HG03066 (cell line): Measurements from ENCODE around the gene EFCC1.

Experiments
- ATAC-seq: cut with Tn5 transposase; IDR thresholded peaks from one replicate; pipeline ENCODE4 v1.9.1; 2021; ENCODE audit warnings: low read depth; ENCODE audit not compliant: unreplicated experiment

Gene EFCC1

GRCh38 chr3:129031476-129032215 lies 30.5 kb downstream of the EFCC1 start:
- no peak for ATAC-seq

GRCh38 chr3:129032716-129033115 lies 31.6 kb downstream of the EFCC1 start:
- ATAC-seq = no peak

- no peak for ATAC-seq
Measured at GRCh38 chr3:129033151-129033550, 32.0 kb downstream of the EFCC1 start.

- ATAC-seq = no peak
Measured at GRCh38 chr3:129033633-129034321, 32.7 kb downstream of the EFCC1 start.

- ATAC-seq = no peak
Measured at GRCh38 chr3:129034642-129035041, 33.5 kb downstream of the EFCC1 start.

- ATAC-seq = no peak
Measured at GRCh38 chr3:129035360-129036221, 34.5 kb downstream of the EFCC1 start.

- ATAC-seq = no peak
Measured at GRCh38 chr3:129036222-129037092, 35.4 kb downstream of the EFCC1 start.

GRCh38 chr3:129037093-129037419 lies 36.0 kb downstream of the EFCC1 start:
- no peak for ATAC-seq

GRCh38 chr3:129038121-129038855 lies 37.2 kb downstream of the EFCC1 start:
- ATAC-seq = no peak

GRCh38 chr3:129039271-129040038 lies 38.4 kb downstream of the EFCC1 start:
- no peak for ATAC-seq

- no peak for ATAC-seq
Measured at GRCh38 chr3:129040039-129040336, 38.9 kb downstream of the EFCC1 start.

- ATAC-seq = no peak
Measured at GRCh38 chr3:129040579-129041300, 39.6 kb downstream of the EFCC1 start.

GRCh38 chr3:129045675-129046036 lies 44.6 kb downstream of the EFCC1 start:
- no peak for ATAC-seq

- no peak for ATAC-seq
Measured at GRCh38 chr3:129046037-129046731, 45.1 kb downstream of the EFCC1 start.

- no peak for ATAC-seq
Measured at GRCh38 chr3:129046732-129047552, 45.8 kb downstream of the EFCC1 start.

- ATAC-seq = no peak
Measured at GRCh38 chr3:129047553-129047839, 46.4 kb downstream of the EFCC1 start.

- ATAC-seq = no peak
Measured at GRCh38 chr3:129050556-129051295, 49.6 kb downstream of the EFCC1 start.
